ENCODE data around the gene AMZ1.
"Not testable (repeated sequence)": the region's sequence is repeated elsewhere in the genome, so short reads cannot be mapped to it uniquely, and the experiment has no call there.

Gene AMZ1

DNA sequence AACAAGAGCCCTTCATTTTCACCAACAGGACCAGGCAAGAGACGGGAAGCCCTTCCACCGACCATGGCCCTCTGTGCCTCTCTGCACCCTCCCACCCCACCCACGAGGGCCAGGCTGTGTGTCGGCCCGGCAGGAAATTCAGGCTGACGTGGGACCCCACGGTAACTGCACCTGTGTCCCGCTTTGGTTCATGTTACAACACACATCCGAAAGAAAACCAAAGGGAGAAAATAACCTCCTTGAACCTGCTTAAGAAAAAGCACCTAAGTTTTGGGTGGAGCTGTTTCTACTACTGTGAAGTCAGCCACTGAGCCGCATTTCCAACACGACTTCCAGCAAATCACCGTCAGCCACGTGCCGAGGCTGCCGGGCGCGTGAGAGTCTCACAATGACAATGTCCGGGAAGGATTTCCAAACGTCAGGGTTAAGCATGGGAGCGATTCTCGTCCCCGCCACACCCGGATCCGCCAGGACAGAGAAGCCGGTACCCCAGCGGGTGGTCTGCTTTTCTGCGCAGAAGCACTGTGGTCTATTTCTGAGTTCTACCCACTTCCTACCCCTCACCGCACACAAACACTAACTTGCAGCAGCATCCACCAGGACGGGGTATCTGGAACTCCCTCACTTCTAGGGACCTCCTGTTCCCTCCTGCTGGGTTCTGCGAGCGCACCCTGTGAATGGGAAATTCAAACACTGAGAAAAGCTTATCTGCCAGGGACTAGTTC is 36.6 kb downstream of the AMZ1 start:
- H3K4me3 ChIP-seq (ENCODE audit: low read depth, low read length): no peak overlapping the region

DNA sequence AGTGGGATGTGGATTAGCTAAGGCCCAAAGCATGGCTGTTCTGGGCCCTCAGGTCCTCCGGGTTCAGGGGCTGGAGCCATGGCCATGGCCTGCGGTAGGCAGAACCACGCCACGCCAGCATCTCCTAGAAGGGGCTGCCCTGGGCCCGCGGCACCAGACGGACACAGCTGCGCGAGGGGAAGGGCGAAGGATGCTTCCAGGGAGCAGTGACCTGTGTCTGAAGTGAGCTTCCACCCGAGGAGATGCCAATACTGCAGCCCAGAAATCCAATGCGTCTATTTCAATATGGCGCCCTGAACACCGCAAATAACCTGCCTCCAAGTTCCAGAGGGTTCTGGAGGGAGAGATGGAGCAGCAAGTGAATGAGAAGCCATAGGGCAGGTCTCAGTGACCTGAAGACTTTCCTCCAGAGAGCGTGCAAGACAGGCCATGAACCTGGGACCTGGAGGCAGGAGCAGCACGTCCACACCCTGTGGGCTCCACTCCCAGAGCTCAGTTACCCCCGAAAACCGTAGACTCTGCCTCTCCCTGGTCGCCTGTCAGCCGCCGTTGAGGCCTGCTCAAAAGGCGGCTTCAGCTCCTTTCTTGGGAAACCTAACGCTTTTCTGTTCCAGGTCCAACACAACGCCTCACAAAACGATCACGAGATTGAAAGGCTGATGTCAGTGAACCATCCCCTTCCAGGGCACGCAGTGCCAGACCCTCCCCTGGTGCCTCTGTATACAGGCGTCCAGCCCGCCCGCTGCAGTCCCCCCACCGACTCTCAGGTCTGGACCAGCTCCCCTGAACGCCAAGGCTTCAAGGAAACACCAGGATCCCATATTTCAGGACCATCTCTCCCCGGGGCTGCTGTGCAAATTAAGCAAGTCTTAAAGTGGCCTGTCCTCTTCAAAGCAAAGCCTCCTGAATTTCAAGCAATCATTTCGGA is 37.4 kb downstream of the AMZ1 start:
- no peak overlapping the region for H3K4me3 ChIP-seq (ENCODE audit: low read depth, low read length)

DNA sequence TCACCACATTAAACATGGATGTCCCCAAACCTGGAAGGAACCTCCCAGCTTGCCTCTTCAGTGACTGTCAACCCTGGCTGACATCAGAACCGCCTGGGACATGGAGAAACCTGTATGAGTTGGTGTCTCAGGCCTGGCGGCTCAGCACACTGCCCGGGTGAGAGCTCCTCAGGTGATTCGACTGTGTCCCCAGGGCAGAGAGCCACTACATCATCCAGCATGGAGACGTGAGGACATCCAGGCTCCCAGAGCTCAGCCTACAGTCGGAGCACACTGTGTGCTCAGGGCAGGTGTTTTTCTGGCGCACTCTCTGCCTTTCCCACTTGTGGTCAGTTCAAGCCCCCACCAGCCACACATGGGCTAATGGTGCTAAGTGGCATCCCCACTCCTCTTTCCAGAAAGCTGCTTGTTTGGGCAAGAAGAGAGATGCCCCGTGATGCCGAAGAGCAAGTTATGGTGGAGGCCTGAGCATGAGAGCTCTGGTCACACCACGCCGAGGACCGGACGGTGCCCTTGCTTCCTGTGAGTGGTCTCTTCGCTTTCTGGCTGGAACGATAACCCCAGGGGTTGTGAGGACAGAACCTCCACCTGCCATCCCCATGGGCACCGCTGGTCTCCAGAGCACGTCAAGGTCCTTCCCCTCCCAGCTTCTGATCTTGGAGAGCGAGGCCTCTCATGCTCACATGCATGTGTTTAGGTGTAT is 38.5 kb downstream of the AMZ1 start:
- no peak overlapping the region for H3K4me3 ChIP-seq (ENCODE audit: low read depth, low read length)

DNA sequence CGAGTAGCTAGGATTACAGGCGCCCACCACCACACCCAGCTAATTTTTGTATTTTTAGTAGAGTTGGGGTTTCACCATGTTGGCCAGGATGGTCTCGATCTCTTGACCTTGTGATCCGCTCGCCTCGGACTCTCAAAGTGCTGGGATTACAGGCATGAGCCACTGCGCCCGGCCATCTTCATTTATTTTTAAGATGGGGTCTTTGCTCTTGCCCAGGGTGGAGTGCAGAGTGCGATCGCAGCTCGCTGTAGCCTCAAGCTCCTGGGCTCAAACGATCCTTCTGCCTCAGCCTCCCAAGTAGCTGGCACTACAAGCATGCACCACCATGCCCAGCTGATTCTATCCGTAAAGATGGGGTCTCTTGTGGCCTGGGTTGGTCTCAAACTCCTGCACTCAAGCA is 39.2 kb downstream of the AMZ1 start:
- not testable (repeated sequence) for H3K4me3 ChIP-seq (ENCODE audit: low read depth, low read length)

DNA sequence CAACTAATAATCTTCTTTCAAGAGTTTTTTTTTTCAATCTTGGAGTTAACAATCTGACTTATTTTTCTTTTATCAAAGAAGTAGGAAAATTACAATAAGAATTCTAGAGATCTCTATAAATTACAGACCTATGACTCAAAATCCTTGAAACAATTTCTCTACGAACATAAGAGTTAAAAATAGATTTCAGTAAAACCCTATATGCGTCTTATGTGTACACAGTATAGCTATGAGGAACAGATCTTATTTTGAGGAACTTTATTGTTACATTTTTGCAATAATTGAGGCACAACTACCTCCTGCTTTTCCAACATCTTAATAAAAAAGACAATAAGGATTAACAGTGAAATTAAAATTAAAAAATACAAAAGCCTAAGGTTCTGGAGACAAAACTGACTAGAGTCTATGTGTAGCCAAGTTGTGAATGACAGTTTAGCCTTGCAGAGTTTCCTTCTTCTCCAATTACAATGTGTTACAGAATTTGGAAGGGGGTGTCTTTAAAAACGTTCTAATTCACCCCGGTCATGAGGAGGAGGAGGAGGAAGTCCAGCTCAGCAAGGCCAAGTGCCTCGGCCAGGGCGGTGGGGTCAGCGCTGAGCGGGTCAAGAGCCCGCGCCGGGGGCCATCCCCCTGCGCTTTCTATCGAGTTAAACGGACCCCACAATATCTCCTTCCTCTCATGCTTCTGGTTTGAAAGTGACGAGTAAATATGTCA is 40.5 kb downstream of the AMZ1 start:
- no peak overlapping the region for H3K4me3 ChIP-seq (ENCODE audit: low read depth, low read length)

DNA sequence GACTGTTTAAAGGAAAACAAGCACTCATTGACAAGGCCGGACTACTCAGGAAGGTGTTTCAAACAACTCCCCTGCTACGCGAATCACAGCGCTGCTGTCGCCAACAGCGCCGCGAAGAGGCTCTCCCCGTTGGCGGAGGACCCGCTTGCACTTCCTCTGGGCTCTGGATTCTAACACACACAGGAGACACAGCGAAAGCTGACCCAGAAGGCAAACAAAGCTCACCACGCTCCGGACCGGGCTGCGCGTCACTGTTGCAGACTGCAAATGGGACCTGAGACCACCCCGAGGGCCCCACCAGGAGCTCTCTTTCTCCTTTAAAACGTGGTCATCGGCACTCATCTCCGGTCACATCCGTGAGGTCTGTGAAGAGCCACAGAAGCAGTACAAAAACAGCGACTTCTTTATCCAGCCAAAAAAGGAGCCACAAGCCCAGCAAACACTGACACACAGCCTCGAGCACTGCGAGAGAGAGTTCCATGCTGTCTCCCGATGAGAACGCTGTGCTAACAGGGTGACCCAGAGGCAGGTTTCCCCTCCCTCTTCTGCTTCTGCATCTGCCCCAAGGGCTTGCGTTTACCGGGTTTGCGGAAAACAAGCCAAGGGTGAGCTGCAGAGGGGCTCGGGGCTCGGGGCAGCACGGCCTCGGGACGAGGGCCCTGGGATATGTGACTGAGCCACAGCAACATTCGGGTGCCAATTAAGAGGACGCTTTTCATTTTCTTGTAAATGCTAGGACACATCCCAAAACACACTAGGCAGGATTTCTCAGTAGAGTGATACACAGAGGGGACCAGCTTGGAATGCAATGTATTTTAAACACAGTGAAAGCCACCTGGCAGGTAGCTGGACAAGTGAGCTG is 41.3 kb downstream of the AMZ1 start:
- no peak overlapping the region for H3K4me3 ChIP-seq (ENCODE audit: low read depth, low read length)

DNA sequence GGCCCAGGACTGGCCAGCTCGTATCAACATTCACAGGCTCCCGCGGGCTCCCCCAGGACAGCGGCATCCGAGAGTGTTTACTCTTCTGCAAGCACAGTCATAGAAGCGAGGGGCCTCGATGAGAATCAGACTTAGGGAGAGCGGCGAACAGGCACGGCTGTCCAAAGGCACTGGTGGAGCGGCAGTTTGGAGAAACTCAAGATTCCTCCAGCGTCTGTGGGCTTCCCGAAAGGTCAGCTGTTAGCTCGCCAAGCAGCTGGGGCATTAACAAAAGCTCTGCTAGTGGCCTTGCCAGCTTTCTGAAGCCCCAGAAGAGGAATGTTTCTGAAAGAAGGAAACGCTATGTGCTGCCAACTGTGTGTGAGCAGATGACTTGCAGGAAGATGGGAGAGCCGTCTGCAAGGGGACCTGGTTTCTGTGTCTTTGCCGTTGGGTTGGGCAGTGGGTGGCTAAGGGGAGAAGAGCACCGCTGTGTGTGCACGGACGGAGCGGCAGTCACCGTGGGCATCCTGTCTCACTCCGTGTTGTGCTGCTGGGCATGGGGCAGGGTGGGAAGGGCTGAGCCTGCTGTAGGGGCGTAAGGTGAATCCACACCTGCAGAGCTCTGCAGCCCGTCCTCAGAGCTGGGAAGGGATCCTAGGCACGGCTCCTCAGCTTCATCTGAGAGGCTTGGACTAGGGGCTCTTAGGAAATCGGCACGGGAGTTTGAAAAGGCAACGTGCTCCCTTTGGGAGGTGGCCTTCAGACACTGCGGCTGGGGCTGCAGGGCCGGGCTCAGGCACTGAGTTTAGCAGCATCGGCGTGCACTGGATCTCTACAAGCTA is 42.1 kb downstream of the AMZ1 start:
- no peak overlapping the region for H3K4me3 ChIP-seq (ENCODE audit: low read depth, low read length)

DNA sequence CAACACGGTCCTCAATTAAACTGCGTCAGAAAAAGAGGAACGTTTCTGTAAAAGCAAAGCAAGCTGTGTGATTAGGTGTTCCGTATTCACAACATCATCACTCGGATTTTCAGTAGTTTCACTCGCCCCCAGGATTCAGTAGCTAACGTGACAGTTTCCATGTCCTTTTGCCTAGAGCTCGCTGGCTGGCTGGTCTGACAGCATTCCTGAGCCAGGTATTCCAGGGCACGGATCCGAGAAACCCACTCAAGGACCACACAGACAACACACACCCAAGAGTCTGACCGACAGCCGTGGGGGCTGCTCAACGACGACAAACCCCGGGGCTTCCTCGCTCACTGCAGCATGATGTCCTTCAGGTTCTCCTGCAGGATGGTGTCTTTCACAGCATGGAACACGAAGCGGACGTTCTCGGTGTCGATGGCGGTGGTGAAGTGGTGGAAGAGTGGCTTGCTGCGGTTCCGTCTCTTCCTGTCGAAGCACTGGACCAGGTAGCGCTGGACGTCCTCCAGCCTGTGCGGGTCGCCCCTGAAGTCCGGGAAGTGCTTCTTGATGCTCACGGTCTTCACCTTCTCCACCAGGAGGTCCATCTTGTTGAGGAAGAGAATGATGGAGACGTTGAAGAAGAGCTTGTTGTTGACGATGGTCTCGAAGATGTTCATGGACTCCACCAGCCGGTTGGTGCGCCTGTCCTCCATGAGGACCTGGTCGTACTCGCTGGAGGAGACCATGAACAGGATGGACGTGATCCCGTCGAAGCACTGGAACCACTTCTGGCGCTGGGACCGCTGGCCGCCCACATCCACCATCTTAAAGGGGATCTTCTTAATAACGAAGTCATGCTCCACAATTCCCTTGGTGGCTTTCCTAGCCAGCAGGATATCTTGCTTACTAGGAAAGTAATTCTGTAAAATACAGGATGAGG is 43.1 kb downstream of the AMZ1 start:
- no peak overlapping the region for H3K4me3 ChIP-seq (ENCODE audit: low read depth, low read length)

DNA sequence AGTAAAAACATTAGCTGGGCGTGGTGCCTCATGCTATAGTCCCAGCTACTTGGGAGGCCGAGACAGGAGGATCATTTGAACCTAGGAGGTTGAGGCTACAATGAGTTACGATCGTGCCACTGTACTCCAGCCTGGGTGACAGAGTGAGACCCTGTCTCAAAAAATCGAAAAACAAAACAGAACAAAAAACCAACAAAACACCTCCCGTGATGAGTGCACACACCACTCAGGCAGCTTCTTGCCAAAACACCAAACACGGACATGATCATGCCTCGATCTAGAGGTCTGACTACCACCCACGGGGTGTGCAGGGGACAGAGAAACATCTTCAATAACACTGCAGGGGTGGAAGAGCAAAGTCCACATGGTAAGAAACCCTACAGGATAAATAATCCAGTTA is 44.4 kb downstream of the AMZ1 start:
- H3K4me3 ChIP-seq (ENCODE audit: low read depth, low read length): no peak overlapping the region

DNA sequence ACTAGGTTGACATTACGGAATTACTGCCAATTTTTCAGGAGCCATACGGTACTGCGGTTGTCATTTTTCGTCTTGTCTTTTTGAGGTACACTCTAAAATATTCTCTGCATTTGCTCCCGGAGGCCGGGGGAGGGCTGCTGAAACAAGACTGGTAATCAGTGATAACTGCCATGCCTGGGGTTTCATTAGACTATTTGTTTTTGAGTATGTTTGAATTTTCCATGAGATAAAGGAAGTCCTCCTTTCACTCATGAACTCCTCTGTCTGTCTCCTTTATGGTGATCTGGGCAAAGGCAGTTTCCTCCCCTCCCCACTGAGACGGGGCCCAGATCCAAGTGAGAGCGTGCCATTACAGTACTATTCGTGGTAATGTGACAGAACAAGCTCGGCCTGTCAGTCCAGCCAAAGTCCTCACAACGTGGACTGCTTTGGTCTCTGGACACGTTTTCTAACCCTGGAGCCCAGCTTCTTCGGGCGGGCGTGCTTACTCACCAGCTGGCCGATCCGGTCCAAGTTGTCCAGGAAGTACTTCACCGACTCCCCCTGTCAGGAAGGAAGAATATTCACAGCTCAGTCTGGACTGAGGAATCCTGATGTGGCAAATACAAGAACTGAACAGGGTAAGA is 45.1 kb downstream of the AMZ1 start:
- no peak overlapping the region for H3K4me3 ChIP-seq (ENCODE audit: low read depth, low read length)

DNA sequence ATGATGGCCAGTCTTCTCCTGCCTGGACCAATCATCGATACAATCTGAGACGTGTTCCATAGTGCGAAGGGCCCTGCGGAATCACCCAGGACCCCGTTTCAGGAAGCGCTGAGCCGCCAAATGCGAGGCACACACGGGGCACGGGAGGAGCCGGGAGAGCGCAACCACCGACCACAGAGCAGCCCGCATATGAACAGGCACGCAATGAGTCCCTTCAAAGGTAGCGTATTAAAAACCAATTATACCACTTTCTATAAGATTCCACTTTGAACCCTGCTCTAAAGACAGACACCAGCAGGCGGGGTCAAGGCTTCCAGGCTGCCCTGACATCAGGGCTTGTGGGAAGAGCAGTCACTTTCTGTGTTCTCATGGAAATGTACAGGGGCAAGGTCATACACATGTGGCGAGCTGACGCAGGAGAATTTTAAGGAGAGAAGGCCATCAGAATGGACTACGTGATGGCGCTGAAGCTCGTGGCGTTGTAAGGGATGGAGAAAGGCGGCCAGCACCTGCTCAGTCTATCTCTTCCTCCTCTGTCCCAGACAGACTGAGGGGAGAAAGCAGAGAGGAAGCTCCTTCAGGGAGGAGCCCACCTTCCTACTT is 46.2 kb downstream of the AMZ1 start:
- no peak overlapping the region for H3K4me3 ChIP-seq (ENCODE audit: low read depth, low read length)

DNA sequence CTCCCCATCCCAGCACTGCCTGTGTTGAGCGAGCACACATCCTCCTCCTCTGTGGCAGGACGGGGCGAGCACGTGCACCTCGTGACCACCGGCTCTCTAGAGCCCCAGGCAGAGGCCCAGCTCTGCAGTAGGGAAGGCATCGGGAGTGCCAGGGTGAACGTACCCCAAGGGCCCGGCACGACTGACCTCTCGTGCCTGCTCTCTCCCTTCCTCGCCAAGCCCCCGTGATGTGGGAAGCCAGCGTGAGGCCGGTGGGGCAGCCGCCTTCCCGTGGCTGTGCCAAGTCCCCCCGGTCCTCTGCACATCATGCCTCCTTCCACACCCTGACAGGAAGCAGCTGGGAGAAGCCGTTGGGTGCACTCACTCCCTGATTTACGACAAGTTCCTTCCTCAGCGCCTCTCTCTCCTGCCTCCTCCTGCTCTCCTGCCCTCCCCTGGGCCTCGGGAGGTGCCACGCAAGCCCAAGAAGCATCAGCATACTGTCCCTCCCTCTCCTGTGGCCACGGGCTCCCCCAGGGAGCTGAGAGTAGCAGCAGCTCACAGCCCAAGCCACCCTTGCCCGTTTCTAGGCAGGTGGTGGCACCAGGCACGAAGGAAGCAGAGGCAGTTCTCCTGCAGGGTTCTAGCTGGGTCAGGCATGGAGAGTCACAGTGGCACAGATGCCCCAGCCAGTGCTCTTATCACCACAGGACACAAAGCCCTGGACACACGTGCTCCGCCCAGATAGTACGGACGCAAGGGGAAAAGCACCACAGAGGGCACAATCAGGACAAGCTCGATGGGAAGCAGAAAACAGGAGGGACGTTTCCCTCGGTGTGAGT is 47.0 kb downstream of the AMZ1 start:
- H3K4me3 ChIP-seq (ENCODE audit: low read depth, low read length): no peak overlapping the region

DNA sequence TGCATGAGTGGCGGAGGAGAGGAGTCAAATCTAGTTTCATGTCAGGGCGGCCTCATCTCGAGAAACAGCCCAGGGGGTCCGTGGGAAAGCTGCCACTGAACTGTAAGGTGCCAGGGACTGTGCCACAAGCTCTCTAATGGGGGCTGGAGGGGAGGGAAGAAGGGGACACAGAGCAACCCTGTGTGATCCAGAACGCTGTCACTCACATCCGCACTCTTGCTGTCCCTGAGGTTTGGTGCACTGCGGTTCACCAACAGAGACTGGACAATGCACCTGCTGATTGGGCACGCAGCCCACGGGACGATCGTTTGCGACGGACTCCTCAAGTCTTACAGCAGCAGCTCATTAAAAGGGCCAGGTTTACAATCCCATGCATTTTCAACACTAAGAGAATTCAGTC is 47.7 kb downstream of the AMZ1 start:
- no peak overlapping the region for H3K4me3 ChIP-seq (ENCODE audit: low read depth, low read length)

DNA sequence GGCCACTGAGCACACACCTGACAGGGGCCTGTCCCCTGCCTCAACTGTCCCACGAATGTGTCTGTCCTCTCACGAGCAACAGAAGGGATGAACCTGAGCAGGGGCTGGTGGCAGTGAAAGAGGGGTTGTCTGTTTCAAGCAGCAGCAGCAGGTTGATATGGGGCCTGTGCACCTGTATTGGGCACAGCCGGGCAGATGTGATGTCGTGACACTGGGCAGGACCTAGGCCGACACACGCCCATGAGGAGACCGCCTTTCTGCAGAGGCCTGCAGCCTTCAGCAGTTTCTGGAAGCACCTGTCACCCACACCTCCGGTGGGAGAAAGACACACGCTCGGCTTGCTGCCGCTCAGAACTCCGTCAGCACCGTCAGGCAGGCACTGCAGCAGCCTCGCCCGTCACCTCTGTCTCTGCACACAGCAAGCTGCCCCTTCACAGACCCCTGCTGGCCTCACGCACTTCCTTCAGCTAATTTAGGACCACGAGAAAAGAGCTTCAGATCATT is 48.5 kb downstream of the AMZ1 start:
- no peak overlapping the region for H3K4me3 ChIP-seq (ENCODE audit: low read depth, low read length)

DNA sequence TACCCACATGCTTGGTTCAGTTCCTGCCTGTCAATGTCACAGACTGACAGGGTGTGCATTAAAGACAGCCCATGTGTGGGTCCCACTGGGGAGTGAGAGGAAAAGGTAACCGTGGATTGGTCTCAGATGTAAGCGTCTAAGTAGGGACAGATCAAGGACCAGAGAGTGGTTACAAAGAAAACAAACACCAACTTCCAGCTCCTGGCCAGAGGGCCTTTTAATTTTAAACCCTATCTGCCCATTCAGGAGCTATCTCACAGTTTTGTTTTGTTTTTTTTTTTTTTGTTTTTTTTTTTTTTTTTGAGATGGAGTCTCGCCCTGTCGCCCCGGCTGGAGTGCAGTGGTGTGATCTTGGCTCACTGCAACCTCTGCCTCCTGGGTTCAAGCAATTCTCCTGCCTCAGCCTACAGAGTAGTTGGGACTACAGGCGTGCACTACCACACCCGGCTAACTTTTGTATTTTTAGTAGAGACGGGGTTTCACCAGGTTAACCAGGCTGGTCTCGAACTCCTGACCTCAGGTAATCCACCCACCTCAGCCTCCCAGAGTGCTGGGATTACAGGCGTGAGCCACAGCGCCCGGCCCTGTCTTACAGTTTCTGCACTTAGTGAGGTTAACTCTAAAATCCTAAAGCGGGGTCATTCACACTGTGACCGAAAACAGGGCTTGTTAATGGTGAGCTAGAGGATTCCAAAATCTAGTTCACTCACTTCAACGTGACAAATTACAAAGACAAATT is 49.2 kb downstream of the AMZ1 start:
- H3K4me3 ChIP-seq (ENCODE audit: low read depth, low read length): not testable (repeated sequence)
